ENCODE measurements around the gene MYLK3. TPM values are rescaled to one million over a fixed set of nuclear protein-coding genes. Genes with fewer than 3 reads are reported as not detected.

MYLK3 gene
- total RNA-seq, 4 donors from 2014 or later, result 0.20 to 1.0 (median 0.26) TPM

- Histone ChIP-seq H3K9me3 (peaks cover 0 to 5% (median 2%) of the 10 kb centered on the region in 4 donors), H3K4me1 (peaks cover 0 to under 1% (median 0%) of the 10 kb centered on the region in 4 donors), H3K27me3 (no peaks in the 10 kb centered on the region), H3K36me3 (no peaks in the 10 kb centered on the region), H3K27ac (no peak overlapping the region), H3K4me3 (no peak overlapping the region)
- TF ChIP-seq POLR2A (IDR thresholded peaks at IDR 0.05), result no peak
- no peak for DNase-seq (ENCODE audit: low spot score in 2 of 2)
- WGBS, 2 donors, result 71 to 72% methylated on average over 4 of the region's 4 CpGs
These were observed 35.7 kb upstream of the MYLK3 start for GRCh38 chr16:46783800-46784199.

GRCh38 chr16:46782320-46782719, 34.2 kb upstream of the MYLK3 start:
- no peak for DNase-seq (ENCODE audit: low spot score in 2 of 2)
- Histone ChIP-seq H3K4me1 (no peaks in the 10 kb centered on the region), H3K4me3 (no peak overlapping the region), H3K27me3 (no peaks in the 10 kb centered on the region), H3K36me3 (no peaks in the 10 kb centered on the region), H3K9me3 (peaks cover 0 to 5% (median 2%) of the 10 kb centered on the region in 4 donors), H3K27ac (no peak overlapping the region)
- no peak for TF ChIP-seq POLR2A (IDR thresholded peaks at IDR 0.05)
- TF ChIP-seq, protein P1, sequence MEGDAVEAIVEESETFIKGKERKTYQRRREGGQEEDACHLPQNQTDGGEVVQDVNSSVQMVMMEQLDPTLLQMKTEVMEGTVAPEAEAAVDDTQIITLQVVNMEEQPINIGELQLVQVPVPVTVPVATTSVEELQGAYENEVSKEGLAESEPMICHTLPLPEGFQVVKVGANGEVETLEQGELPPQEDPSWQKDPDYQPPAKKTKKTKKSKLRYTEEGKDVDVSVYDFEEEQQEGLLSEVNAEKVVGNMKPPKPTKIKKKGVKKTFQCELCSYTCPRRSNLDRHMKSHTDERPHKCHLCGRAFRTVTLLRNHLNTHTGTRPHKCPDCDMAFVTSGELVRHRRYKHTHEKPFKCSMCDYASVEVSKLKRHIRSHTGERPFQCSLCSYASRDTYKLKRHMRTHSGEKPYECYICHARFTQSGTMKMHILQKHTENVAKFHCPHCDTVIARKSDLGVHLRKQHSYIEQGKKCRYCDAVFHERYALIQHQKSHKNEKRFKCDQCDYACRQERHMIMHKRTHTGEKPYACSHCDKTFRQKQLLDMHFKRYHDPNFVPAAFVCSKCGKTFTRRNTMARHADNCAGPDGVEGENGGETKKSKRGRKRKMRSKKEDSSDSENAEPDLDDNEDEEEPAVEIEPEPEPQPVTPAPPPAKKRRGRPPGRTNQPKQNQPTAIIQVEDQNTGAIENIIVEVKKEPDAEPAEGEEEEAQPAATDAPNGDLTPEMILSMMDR (IDR thresholded peaks at IDR 0.05), result no peak
- no peak for TF ChIP-seq EP300 (IDR thresholded peaks at IDR 0.05)
- WGBS, 2 donors, result 93 to 98% methylated on average over 2 of the region's 2 CpGs

GRCh38 chr16:46777804-46778203, 29.7 kb upstream of the MYLK3 start:
- WGBS, 2 donors, result 86% methylated on average over 11 of the region's 12 CpGs; no CpG with 5 or more reads in 1 of the 2 donors
- H3K27me3 ChIP-seq, result no peaks in the 10 kb centered on the region
- H3K36me3 ChIP-seq, result no peaks in the 10 kb centered on the region
- H3K27ac ChIP-seq, result no peak overlapping the region
- no peaks in the 10 kb centered on the region for H3K4me1 ChIP-seq
- DNase-seq (ENCODE audit: low spot score in 2 of 2), result no peak
- H3K9me3 ChIP-seq, result no peaks in the 10 kb centered on the region
- TF ChIP-seq EP300 (IDR thresholded peaks at IDR 0.05) (no peak), POLR2A (IDR thresholded peaks at IDR 0.05) (no peak)
- TF ChIP-seq, protein P1 (IDR thresholded peaks at IDR 0.05), result no peak
- H3K4me3 ChIP-seq, result no peak overlapping the region

DNA sequence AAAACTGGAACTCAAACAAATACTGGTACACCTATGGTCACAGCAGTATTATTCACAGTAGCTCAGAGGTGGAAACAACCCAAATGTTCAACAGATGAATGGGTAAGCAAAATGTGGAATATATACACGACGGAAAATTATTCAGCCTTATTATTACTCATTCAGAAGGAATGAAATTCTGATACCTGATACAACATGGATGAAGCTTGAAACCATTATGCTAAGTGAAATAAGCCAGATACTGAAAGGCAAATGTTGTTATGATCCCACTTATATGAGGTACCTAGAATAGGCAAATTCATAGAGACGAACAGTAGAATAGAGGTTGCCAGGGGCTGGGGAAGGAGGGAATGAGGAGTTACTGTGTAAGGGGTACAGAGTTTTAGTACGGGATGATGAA, 27.1 kb upstream of the MYLK3 start:
- 90 to 92% methylated on average over 4 of the region's 4 CpGs for WGBS, 2 donors

DNA sequence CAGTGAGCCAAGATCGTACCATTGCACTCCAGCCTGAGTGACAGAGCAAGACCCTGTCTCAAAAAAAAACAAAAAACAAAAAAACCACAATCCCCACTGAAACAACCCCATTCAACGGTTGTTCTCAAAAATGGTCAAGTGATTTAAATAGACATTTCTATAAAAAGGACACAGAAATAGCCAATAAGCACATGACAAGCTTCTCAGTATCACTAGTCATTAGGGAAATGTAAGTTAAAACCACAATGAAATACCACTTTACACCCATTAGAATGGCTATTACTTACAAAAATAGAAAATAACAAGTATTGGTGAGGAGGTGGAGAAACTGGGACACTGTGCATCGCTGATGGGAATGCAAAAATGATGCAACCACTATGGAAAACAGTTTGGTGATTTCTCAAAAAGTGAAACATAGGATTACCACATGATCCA, 26.6 kb upstream of the MYLK3 start:
- WGBS, 2 donors, result 61 to 76% methylated on average over 3 of the region's 3 CpGs
- Histone ChIP-seq H3K27ac (no peak overlapping the region), H3K27me3 (no peaks in the 10 kb centered on the region), H3K36me3 (no peaks in the 10 kb centered on the region), H3K4me3 (no peak overlapping the region), H3K4me1 (no peaks in the 10 kb centered on the region), H3K9me3 (no peaks in the 10 kb centered on the region)
- no peak for DNase-seq (ENCODE audit: low spot score in 2 of 2)
- no peak for TF ChIP-seq POLR2A (IDR thresholded peaks at IDR 0.05)

More for the DNA sequence above, 27.1 kb upstream of the MYLK3 start:
- Histone ChIP-seq H3K36me3 (no peaks in the 10 kb centered on the region), H3K9me3 (no peaks in the 10 kb centered on the region), H3K27ac (no peak overlapping the region), H3K4me1 (no peaks in the 10 kb centered on the region), H3K27me3 (no peaks in the 10 kb centered on the region), H3K4me3 (no peak overlapping the region)
- TF ChIP-seq, protein P1 (IDR thresholded peaks at IDR 0.05), result no peak
- TF ChIP-seq POLR2A (IDR thresholded peaks at IDR 0.05) (no peak), EP300 (IDR thresholded peaks at IDR 0.05) (no peak)
- no peak for DNase-seq (ENCODE audit: low spot score in 2 of 2)

GRCh38 chr16:46772463-46772862, 24.3 kb upstream of the MYLK3 start:
- TF ChIP-seq EP300 (IDR thresholded peaks at IDR 0.05) (no peak), POLR2A (IDR thresholded peaks at IDR 0.05) (no peak)
- TF ChIP-seq, protein P1 (IDR thresholded peaks at IDR 0.05), result no peak
- H3K27me3 ChIP-seq, result no peaks in the 10 kb centered on the region
- WGBS, 2 donors, result 74 to 83% methylated on average over 4 of the region's 4 CpGs
- no peak for DNase-seq (ENCODE audit: low spot score in 2 of 2)
- no peaks in the 10 kb centered on the region for H3K9me3 ChIP-seq
- no peak overlapping the region for H3K27ac ChIP-seq
- no peaks in the 10 kb centered on the region for H3K36me3 ChIP-seq
- no peak overlapping the region for H3K4me3 ChIP-seq
- no peaks in the 10 kb centered on the region for H3K4me1 ChIP-seq
